ENCODE measurements around the gene CBX4. TPM values are rescaled to one million over a fixed set of nuclear protein-coding genes. Genes with fewer than 3 reads are reported as not detected.
A peak's percentile ranks its signal among the peaks of the same experiment; 100 is the strongest.

The CBX4 gene
- total and polyA plus RNA-seq, 2 of the 13 experiments (the other 11 are each of a cell fraction or from before 2014, with no cell fraction given): 25.8 to 50.8 TPM

- TF ChIP-seq HMGXB3 (CRISPR knock-in tag; IDR thresholded peaks at IDR 0.05; ENCODE audit: borderline replicate concordance) (no peak), ELF4 (CRISPR knock-in tag; IDR thresholded peaks at IDR 0.05; ENCODE audit: borderline replicate concordance) (no peak), ZNF225 (CRISPR knock-in tag; IDR thresholded peaks at IDR 0.05) (no peak), NFKB2 (CRISPR knock-in tag; IDR thresholded peaks at IDR 0.05; ENCODE audit: borderline replicate concordance) (no peak), MYPOP (CRISPR knock-in tag; IDR thresholded peaks at IDR 0.05) (no peak), TFAP4 (IDR thresholded peaks at IDR 0.05; ENCODE audit: borderline replicate concordance, low read depth) (no peak), ATF7-NPFF (CRISPR knock-in tag; IDR thresholded peaks at IDR 0.05; ENCODE audit: low read depth) (0 out of 2 replicates have a peak, but pooled peaks have one; percentile 16), GTF2F1 (IDR thresholded peaks at IDR 0.05; ENCODE audit: low read length) (no peak), SAP130 (CRISPR knock-in tag; IDR thresholded peaks at IDR 0.05; ENCODE audit: low read depth) (peak; percentile 32; the same call in 1 of the 2 replicates), ZNF280B (CRISPR knock-in tag; IDR thresholded peaks at IDR 0.05; ENCODE audit: borderline replicate concordance) (no peak), TEAD3 (CRISPR knock-in tag; optimal IDR thresholded peaks at IDR 0.05; ENCODE audit: borderline replicate concordance) (no peak), ZNF121 (CRISPR knock-in tag; IDR thresholded peaks at IDR 0.05) (no peak), TAF15 (IDR thresholded peaks at IDR 0.05; ENCODE audit: low read depth, low read length, poor library complexity, severe bottlenecking) (no peak), ZFYVE20 (CRISPR knock-in tag; IDR thresholded peaks at IDR 0.05; ENCODE audit: borderline replicate concordance, low read depth) (no peak), ONECUT2 (CRISPR knock-in tag; IDR thresholded peaks at IDR 0.05) (no peak), MLX (CRISPR knock-in tag; IDR thresholded peaks at IDR 0.05) (no peak), POLR2AphosphoS5 (IDR thresholded peaks at IDR 0.05; ENCODE audit: low read depth, low read length) (no peak), AGO1 (IDR thresholded peaks at IDR 0.05; ENCODE audit: low read depth, low read length, poor library complexity, severe bottlenecking) (peak; percentile 12), KDM5A (IDR thresholded peaks at IDR 0.05; ENCODE audit: borderline replicate concordance, low read length) (no peak; the same call in 1 of the 2 replicates), BRD4 (CRISPR knock-in tag; IDR thresholded peaks at IDR 0.05) (no peak), ZNF7 (CRISPR knock-in tag; IDR thresholded peaks at IDR 0.05) (no peak), SP2 (CRISPR knock-in tag; IDR thresholded peaks at IDR 0.05) (no peak)
These were observed 542 bp downstream of the CBX4 start (continued) for GRCh38 chr17:79838522-79839274.
